OCI-LY7 (cell line): ENCODE data around the gene PDCD1LG2. TPM values are rescaled to one million over a fixed set of nuclear protein-coding genes. Genes with fewer than 3 reads are reported as not detected.

ENCODE experiments used
- BruUV-seq: library from RNA; stranded (reverse); fragments of 400-500 nt; replicated peaks from 2 replicates; lab custom pipeline; 2021; lab: Mats Ljungman, UMichigan
- CTCF ChIA-PET: fragments of 300-600 bp; sonication (Branson Sonifier 250); formaldehyde crosslinking; loops from one replicate; lab custom pipeline; 2022; ENCODE audit warnings: antibody characterized with exemption; ENCODE audit not compliant: unreplicated experiment; lab: Charles Lee
- POLR2A ChIA-PET: fragments of 300-600 bp; sonication (Branson Sonifier 250); formaldehyde crosslinking; loops from one replicate; lab custom pipeline; 2022; ENCODE audit warnings: antibody characterized with exemption; lab: Charles Lee
- DNase-seq: peaks from one replicate; pipeline ENCODE4 v3.0.0-alpha.2; 2015; ENCODE audit warnings: low spot score
- H2AFZ ChIP-seq: fragments of 200-600 bp; sonication (generic), shearing (Covaris generic); 2 replicates; pipeline ENCODE4 v1.6.1; 2014; ENCODE audit warnings: mild to moderate bottlenecking, antibody characterized with exemption, low read length, moderate library complexity
- H3K27ac ChIP-seq: fragments of 200-600 bp; sonication (generic); 2 replicates; pipeline ENCODE4 v1.5.1; 2014; ENCODE audit warnings: mixed run types, low read depth, mild to moderate bottlenecking, moderate library complexity, low read length, inconsistent platforms; ENCODE audit not compliant: poor library complexity, severe bottlenecking
- H3K36me3 ChIP-seq: fragments of 200-600 bp; sonication (generic); 2 replicates; pipeline ENCODE4 v1.6.1; 2014; ENCODE audit warnings: mild to moderate bottlenecking, antibody characterized with exemption, low read length, moderate library complexity, mixed read lengths; ENCODE audit not compliant: insufficient read depth
- H3K4me1 ChIP-seq: fragments of 200-600 bp; sonication (generic); 2 replicates; pipeline ENCODE4 v1.5.1; 2014; ENCODE audit warnings: mild to moderate bottlenecking, low read length; ENCODE audit not compliant: insufficient read depth, poor library complexity, severe bottlenecking
- H3K4me2 ChIP-seq: fragments of 200-600 bp; sonication (generic); 2 replicates; pipeline ENCODE4 v1.6.1; 2014; ENCODE audit warnings: mild to moderate bottlenecking, low read length
- H3K4me3 ChIP-seq: fragments of 200-600 bp; sonication (generic); 2 replicates; pipeline ENCODE4 v1.5.1; 2014; ENCODE audit warnings: mild to moderate bottlenecking, low read depth, low read length; ENCODE audit not compliant: poor library complexity, severe bottlenecking
- H3K79me2 ChIP-seq: fragments of 200-600 bp; sonication (generic); 2 replicates; pipeline ENCODE4 v1.6.1; 2016; ENCODE audit warnings: low read depth, mild to moderate bottlenecking, low read length, moderate library complexity, mixed read lengths; ENCODE audit not compliant: insufficient read depth
- H3K9me2 ChIP-seq: fragments of 200-600 bp; sonication (generic); 2 replicates; pipeline ENCODE4 v1.6.1; 2016; ENCODE audit warnings: mild to moderate bottlenecking, low read length, mixed read lengths; ENCODE audit not compliant: insufficient read depth
- H3K9me3 ChIP-seq: fragments of 200-600 bp; sonication (generic); 2 replicates; pipeline ENCODE4 v1.6.1; 2014; ENCODE audit warnings: mild to moderate bottlenecking, mixed run types, low read length, mixed read lengths
- H4K20me1 ChIP-seq: fragments of 200-600 bp; sonication (generic); 2 replicates; pipeline ENCODE4 v1.6.1; 2014; ENCODE audit warnings: mild to moderate bottlenecking, antibody characterized with exemption, low read length, moderate library complexity, mixed read lengths; ENCODE audit not compliant: insufficient read depth
- EZH2phosphoT487 ChIP-seq: fragments of 200-600 bp; sonication (generic); IDR thresholded peaks from 2 replicates; pipeline ENCODE4 v1.6.1; 2018; ENCODE audit warnings: low read depth, borderline replicate concordance, mild to moderate bottlenecking, mixed run types, antibody characterized with exemption, low read length, moderate library complexity, mixed read lengths
- intact Hi-C: fragments of 100-400 bp; cut with micrococcal nuclease; formaldehyde crosslinking; loops from one replicate; pipeline ENCODE4 v1.10.0; 2022; ENCODE audit not compliant: unreplicated experiment
- total RNA-seq, 2 experiments: library from RNA; depleted of rRNA in 1 of 2; stranded (reverse); fragments of >200 nt in 1 of 2; shearing (Covaris generic) in 1 of 2; gene quantifications; 2 replicates each; pipeline ENCODE4 v1.2.3, GENCODE V29; 2014 to 2022
- TF ChIP-seq, protein P1 (sequence below): fragments of 200-600 bp; sonication (generic); conservative IDR thresholded peaks from 2 replicates; pipeline ENCODE4 v1.5.1; 2014; ENCODE audit warnings: mild to moderate bottlenecking, antibody characterized with exemption, low read length, moderate library complexity, mixed read lengths

Gene PDCD1LG2
- total RNA-seq, 2 experiments from 2014 or later: not detected

DNA sequence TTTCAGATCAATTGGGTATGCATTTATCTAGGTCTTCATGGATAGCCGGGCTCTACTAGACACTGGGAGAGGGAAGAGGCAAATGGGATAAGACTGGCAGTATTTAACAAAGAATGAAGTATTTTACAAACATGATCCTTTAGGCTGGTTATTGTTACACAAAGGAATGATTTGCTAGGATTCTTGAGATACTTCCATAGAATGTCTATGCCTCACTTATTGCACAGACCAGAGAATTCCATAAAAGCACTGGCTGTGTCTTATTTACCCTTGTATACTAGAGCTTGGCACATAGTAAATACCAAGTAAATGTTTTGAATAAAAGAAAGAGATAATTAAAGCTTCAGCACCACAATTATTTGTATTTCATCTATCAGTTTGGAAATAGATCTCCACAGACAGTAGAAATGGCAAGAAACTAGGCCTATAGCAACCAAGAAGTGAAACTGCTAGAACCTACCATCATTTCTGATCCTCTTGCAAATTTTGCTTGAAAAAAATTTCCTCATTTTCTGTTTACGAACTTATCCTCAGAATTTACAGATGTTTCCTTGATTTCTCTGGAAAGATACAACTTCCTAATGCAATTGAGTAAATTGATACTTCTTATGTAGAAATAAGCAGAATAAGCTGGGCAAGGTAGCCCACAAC is 3.8 kb downstream of the PDCD1LG2 start:
- no peaks in the 10 kb centered on the region for H3K36me3 ChIP-seq
- CTCF ChIA-PET: no interaction called here
- H3K9me2 ChIP-seq: no peaks in the 10 kb centered on the region
- intact Hi-C loops: no loop called here
- no peaks in the 10 kb centered on the region for H4K20me1 ChIP-seq
- BruUV-seq: no TSS peak
- no peaks in the 10 kb centered on the region for H3K4me1 ChIP-seq
- H3K4me2 ChIP-seq: no peak overlapping the region
- H3K9me3 ChIP-seq: no peaks in the 10 kb centered on the region
- no peak overlapping the region for H2AFZ ChIP-seq
- no peak for DNase-seq
- POLR2A ChIA-PET: interaction anchor here (0.6 to 1.9 kb wide), 2 partner anchors 10 to 16 kb away, joined by 3 to 9 read pairs; no protein-coding TSS in a partner anchor
- no peaks in the 10 kb centered on the region for H3K79me2 ChIP-seq
- TF ChIP-seq, protein P1, sequence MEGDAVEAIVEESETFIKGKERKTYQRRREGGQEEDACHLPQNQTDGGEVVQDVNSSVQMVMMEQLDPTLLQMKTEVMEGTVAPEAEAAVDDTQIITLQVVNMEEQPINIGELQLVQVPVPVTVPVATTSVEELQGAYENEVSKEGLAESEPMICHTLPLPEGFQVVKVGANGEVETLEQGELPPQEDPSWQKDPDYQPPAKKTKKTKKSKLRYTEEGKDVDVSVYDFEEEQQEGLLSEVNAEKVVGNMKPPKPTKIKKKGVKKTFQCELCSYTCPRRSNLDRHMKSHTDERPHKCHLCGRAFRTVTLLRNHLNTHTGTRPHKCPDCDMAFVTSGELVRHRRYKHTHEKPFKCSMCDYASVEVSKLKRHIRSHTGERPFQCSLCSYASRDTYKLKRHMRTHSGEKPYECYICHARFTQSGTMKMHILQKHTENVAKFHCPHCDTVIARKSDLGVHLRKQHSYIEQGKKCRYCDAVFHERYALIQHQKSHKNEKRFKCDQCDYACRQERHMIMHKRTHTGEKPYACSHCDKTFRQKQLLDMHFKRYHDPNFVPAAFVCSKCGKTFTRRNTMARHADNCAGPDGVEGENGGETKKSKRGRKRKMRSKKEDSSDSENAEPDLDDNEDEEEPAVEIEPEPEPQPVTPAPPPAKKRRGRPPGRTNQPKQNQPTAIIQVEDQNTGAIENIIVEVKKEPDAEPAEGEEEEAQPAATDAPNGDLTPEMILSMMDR: no peak
- no peak for TF ChIP-seq EZH2phosphoT487
- no peak overlapping the region for H3K27ac ChIP-seq
- H3K4me3 ChIP-seq: no peak overlapping the region

DNA sequence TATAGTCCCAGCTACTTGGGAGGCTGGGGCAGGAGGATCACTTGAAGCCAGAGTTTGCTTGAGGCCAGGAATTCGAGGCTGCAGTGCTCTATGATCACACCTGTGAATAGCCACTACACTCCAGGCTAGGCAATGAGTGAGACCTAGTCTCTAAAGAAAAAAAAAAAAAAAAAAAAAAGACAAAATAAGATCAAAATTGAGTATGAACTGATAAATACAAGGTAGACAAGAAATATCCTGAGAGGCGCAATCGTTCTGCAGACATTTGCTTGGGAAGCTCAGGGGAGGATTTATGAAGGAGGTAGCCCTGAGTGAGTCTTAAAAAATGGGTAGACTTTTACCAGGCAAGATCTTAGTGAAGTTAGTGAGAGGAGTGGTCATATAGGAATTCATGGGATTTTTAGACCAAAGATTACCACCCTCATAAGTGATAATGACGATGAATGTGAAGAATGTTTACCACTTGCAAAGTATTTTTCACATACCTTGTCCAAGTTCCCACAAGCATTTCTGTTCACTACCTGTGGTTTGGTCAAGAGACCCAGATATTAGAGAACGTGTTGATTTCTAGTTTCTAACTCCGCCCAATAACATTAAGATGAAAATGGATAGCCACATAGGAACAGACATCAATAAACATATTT is 4.4 kb downstream of the PDCD1LG2 start:
- Histone ChIP-seq H3K4me2 (no peak overlapping the region), H3K4me1 (no peaks in the 10 kb centered on the region), H3K9me3 (no peaks in the 10 kb centered on the region), H3K4me3 (no peak overlapping the region), H3K9me2 (no peaks in the 10 kb centered on the region), H2AFZ (no peak overlapping the region), H3K27ac (no peak overlapping the region), H4K20me1 (no peaks in the 10 kb centered on the region), H3K79me2 (no peaks in the 10 kb centered on the region), H3K36me3 (no peaks in the 10 kb centered on the region)
- ChIA-PET POLR2A (interaction anchor here (0.5 to 1.9 kb wide), 6 partner anchors 9 to 76 kb away, joined by 3 to 9 read pairs (median 3); no protein-coding TSS in a partner anchor), CTCF (no interaction called here)
- intact Hi-C loops: no loop called here
- BruUV-seq: no TSS peak
- no peak for TF ChIP-seq EZH2phosphoT487
- TF ChIP-seq, protein P1: no peak
- no peak for DNase-seq

DNA sequence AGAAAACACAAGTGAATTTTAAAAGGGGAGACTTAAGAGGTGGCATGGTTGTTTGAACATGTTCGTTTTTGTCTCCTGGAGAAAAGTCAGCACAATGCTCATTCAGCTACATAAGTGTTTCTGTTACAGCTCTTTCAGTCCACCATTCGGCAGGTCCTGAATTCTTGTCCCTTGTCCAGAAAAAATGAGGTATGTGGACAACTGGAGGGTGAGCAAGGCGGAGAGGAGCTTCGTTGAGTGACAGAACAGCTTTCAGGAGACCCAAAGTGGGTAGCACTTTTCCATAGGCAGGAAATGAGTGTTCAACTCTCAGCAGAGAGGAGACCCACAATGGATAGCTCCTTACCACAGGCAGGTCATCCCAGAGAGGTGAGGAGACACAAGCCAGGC is 4.9 kb downstream of the PDCD1LG2 start:
- no peaks in the 10 kb centered on the region for H3K36me3 ChIP-seq
- H3K4me1 ChIP-seq: no peaks in the 10 kb centered on the region
- H3K9me3 ChIP-seq: no peaks in the 10 kb centered on the region
- POLR2A ChIA-PET: interaction anchor here (0.5 to 1.9 kb wide), 5 partner anchors 11 to 77 kb away, joined by 3 to 9 read pairs (median 3); no protein-coding TSS in a partner anchor
- H3K27ac ChIP-seq: no peak overlapping the region
- no peak for DNase-seq
- intact Hi-C loops: no loop called here
- CTCF ChIA-PET: no interaction called here
- H4K20me1 ChIP-seq: no peaks in the 10 kb centered on the region
- no peaks in the 10 kb centered on the region for H3K9me2 ChIP-seq
- H3K79me2 ChIP-seq: no peaks in the 10 kb centered on the region
- no peak for TF ChIP-seq EZH2phosphoT487
- TF ChIP-seq, protein P1: no peak
- no peak overlapping the region for H3K4me3 ChIP-seq
- no peak overlapping the region for H2AFZ ChIP-seq
- H3K4me2 ChIP-seq: no peak overlapping the region
- no TSS peak for BruUV-seq
